NCI-H2107 (cell line): ENCODE data around the gene ANGPTL2.
"Not testable (repeated sequence)": the region's sequence is repeated elsewhere in the genome, so short reads cannot be mapped to it uniquely, and the experiment has no call there.

Source experiments
- DNase-seq: peaks from one replicate; lab custom pipeline; 2025; lab: John Stamatoyannopoulos, UW

The ANGPTL2 gene

GRCh38 chr9:127154390-127155191, 32.2 kb upstream of the ANGPTL2 start:
- DNase-seq = no peak

GRCh38 chr9:127154003-127154389, 31.6 kb upstream of the ANGPTL2 start:
- no peak for DNase-seq

GRCh38 chr9:127153501-127153900, 31.1 kb upstream of the ANGPTL2 start:
- DNase-seq = no peak

GRCh38 chr9:127149463-127150390, 27.3 kb upstream of the ANGPTL2 start:
- no peak for DNase-seq

GRCh38 chr9:127149010-127149409, 26.6 kb upstream of the ANGPTL2 start:
- DNase-seq = no peak

GRCh38 chr9:127148014-127148413, 25.6 kb upstream of the ANGPTL2 start:
- DNase-seq = no peak

GRCh38 chr9:127147251-127147650, 24.8 kb upstream of the ANGPTL2 start:
- DNase-seq = no peak

- DNase-seq = not testable (repeated sequence)
Measured at GRCh38 chr9:127146841-127147240, 24.4 kb upstream of the ANGPTL2 start.

GRCh38 chr9:127144670-127145445, 22.4 kb upstream of the ANGPTL2 start:
- no peak for DNase-seq

GRCh38 chr9:127143920-127144465, 21.6 kb upstream of the ANGPTL2 start:
- DNase-seq = no peak

- DNase-seq = no peak
Measured at GRCh38 chr9:127142931-127143464, 20.6 kb upstream of the ANGPTL2 start.

GRCh38 chr9:127142291-127142690, 19.9 kb upstream of the ANGPTL2 start:
- no peak for DNase-seq

GRCh38 chr9:127140842-127141675, 18.6 kb upstream of the ANGPTL2 start:
- no peak for DNase-seq

GRCh38 chr9:127140181-127140580, 17.7 kb upstream of the ANGPTL2 start:
- no peak for DNase-seq

- DNase-seq = no peak
Measured at GRCh38 chr9:127139775-127140174, 17.3 kb upstream of the ANGPTL2 start.

- DNase-seq = no peak
Measured at GRCh38 chr9:127139071-127139731, 16.8 kb upstream of the ANGPTL2 start.

GRCh38 chr9:127138444-127138843, 16.0 kb upstream of the ANGPTL2 start:
- no peak for DNase-seq

- DNase-seq = no peak
Measured at GRCh38 chr9:127137640-127138360, 15.4 kb upstream of the ANGPTL2 start.

GRCh38 chr9:127136880-127137639, 14.6 kb upstream of the ANGPTL2 start:
- DNase-seq = no peak
